Measurements from ENCODE around the gene PRG3.

Gene PRG3

DNA sequence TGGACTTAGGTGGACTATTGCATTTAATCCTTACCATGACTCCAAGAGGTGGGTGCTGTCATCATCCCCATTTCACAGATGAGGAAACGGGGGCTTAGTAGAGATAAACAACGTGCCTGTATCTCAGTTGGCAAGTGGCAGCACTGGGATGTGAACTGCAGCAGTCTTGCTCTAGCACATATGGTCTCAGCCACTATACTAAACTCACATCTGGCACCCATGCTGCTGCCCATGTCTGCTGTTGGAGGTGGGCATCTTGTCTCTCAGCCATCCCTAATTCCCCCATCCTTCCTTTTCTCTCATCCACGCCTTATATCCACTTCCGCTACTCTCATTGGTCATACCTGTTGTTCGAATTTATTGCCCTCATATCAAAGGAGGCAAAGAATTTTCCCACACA, 3.8 kb downstream of the PRG3 start:
- Histone ChIP-seq H2AFZ (ENCODE audit: low read depth, low read length, severe bottlenecking) (no peak overlapping the region), H3K9me2 (replicated peaks; ENCODE audit: insufficient read depth, low read length) (no peaks in the 10 kb centered on the region), H3K4me3 (ENCODE audit: insufficient read depth, low read length, poor library complexity, severe bottlenecking) (no peak overlapping the region), H3K9ac (ENCODE audit: low read length) (no peak overlapping the region), H3F3A (ENCODE audit: insufficient read depth) (no peaks in the 10 kb centered on the region), H4K20me1 (ENCODE audit: low read depth, low read length) (no peaks in the 10 kb centered on the region), H3K27me3 (ENCODE audit: low read length) (no peaks in the 10 kb centered on the region), H3K4me2 (ENCODE audit: low read depth, low read length, poor library complexity, severe bottlenecking) (no peak overlapping the region), H3K9me3 (ENCODE audit: insufficient read depth, low read length) (no peaks in the 10 kb centered on the region), H3K36me3 (ENCODE audit: low read length) (no peaks in the 10 kb centered on the region), H3K79me2 (ENCODE audit: insufficient read depth, low read length) (no peaks in the 10 kb centered on the region), H3K27ac (ENCODE audit: low read depth, low read length) (no peak overlapping the region)
- TF ChIP-seq, protein P1, sequence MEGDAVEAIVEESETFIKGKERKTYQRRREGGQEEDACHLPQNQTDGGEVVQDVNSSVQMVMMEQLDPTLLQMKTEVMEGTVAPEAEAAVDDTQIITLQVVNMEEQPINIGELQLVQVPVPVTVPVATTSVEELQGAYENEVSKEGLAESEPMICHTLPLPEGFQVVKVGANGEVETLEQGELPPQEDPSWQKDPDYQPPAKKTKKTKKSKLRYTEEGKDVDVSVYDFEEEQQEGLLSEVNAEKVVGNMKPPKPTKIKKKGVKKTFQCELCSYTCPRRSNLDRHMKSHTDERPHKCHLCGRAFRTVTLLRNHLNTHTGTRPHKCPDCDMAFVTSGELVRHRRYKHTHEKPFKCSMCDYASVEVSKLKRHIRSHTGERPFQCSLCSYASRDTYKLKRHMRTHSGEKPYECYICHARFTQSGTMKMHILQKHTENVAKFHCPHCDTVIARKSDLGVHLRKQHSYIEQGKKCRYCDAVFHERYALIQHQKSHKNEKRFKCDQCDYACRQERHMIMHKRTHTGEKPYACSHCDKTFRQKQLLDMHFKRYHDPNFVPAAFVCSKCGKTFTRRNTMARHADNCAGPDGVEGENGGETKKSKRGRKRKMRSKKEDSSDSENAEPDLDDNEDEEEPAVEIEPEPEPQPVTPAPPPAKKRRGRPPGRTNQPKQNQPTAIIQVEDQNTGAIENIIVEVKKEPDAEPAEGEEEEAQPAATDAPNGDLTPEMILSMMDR (IDR thresholded peaks at IDR 0.05; ENCODE audit: insufficient read depth, low read length, poor library complexity, severe bottlenecking) = no peak
- TF ChIP-seq EZH2phosphoT487 (conservative IDR thresholded peaks at IDR 0.05; ENCODE audit: low read length) = no peak

DNA sequence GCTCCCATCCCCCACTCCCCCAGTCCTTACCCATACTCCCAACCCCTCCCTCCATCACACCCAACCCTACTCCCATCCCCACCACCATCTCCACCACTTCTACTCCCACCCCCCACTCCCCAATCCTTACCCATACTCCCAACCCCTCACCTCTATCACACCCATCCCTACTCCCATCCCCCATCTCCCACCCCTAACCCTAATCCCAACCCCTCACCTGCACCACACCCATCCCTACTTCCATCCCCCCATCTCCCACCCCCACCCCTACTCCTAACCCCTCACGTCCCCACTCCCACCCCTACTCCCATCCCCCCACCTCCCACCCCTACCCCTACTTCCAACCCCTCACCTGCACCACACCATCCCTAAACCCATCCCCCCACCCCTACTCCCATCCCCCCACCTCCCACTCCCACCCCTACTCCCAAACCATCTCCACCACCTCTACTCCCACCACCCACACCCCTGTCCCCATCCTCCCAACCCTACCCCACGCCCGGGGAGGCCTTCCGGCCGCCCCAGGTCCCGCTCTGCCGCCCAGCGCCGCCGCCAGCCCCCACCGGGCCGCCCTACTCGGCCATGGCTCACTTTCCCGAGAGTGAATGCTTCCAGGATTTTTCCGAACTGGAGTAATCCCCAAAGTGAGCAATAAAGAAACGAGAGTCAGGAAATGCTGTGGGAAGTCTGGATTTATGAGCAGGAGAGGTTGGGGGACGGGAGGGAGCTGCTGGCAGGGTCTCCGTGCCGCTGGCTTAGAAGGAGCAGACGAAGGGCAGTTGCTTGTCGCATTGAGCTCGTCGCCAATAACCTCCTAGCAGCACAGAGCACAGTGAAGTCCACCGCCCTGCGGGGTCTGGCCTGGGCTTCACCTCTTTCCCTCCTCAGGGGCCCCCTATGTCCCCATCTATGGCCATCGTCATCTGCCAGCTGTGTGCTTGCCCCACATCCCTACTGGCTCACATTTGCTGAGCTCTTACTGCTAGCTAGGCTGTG, 4.6 kb downstream of the PRG3 start:
- H3K27ac ChIP-seq (ENCODE audit: low read depth, low read length) = no peak overlapping the region
- H3K4me3 ChIP-seq (ENCODE audit: insufficient read depth, low read length, poor library complexity, severe bottlenecking) = no peak overlapping the region
- no peaks in the 10 kb centered on the region for H3F3A ChIP-seq (ENCODE audit: insufficient read depth)
- no peaks in the 10 kb centered on the region for H3K27me3 ChIP-seq (ENCODE audit: low read length)
- no peak for TF ChIP-seq EZH2phosphoT487 (conservative IDR thresholded peaks at IDR 0.05; ENCODE audit: low read length)
- TF ChIP-seq, protein P1 (IDR thresholded peaks at IDR 0.05; ENCODE audit: insufficient read depth, low read length, poor library complexity, severe bottlenecking) = no peak
- H3K9me2 ChIP-seq (replicated peaks; ENCODE audit: insufficient read depth, low read length) = no peaks in the 10 kb centered on the region
- no peaks in the 10 kb centered on the region for H3K79me2 ChIP-seq (ENCODE audit: insufficient read depth, low read length)
- no peak overlapping the region for H3K4me2 ChIP-seq (ENCODE audit: low read depth, low read length, poor library complexity, severe bottlenecking)
- H3K9me3 ChIP-seq (ENCODE audit: insufficient read depth, low read length) = no peaks in the 10 kb centered on the region
- H3K36me3 ChIP-seq (ENCODE audit: low read length) = no peaks in the 10 kb centered on the region
- H4K20me1 ChIP-seq (ENCODE audit: low read depth, low read length) = no peaks in the 10 kb centered on the region
- H2AFZ ChIP-seq (ENCODE audit: low read depth, low read length, severe bottlenecking) = no peak overlapping the region
- H3K9ac ChIP-seq (ENCODE audit: low read length) = no peak overlapping the region

DNA sequence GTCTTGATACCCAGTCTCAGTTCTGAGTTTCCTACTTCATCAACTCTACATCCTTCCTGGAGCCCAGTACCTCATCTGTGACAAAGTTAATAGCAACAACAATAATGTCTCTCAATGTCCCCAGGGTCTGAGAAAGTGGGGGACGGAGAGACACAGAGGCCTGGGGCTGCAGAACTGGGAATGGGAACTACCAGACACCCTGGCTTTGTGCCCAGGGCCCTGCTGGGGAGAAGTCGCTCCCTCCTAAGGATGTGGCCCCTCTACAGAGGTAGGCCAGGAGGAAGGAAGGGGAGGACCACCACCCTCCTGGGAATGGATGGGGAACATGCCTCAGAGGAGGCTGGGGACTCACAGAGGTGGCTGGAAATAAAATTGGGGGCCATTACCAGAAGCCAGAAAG, 5.5 kb downstream of the PRG3 start:
- H3K9ac ChIP-seq (ENCODE audit: low read length) = no peak overlapping the region
- H3F3A ChIP-seq (ENCODE audit: insufficient read depth) = no peaks in the 10 kb centered on the region

More for the DNA sequence above, 5.5 kb downstream of the PRG3 start:
- H3K9me2 ChIP-seq (replicated peaks; ENCODE audit: insufficient read depth, low read length) = no peaks in the 10 kb centered on the region
- H4K20me1 ChIP-seq (ENCODE audit: low read depth, low read length) = no peaks in the 10 kb centered on the region
- no peaks in the 10 kb centered on the region for H3K27me3 ChIP-seq (ENCODE audit: low read length)
- H2AFZ ChIP-seq (ENCODE audit: low read depth, low read length, severe bottlenecking) = no peak overlapping the region
- no peak overlapping the region for H3K4me3 ChIP-seq (ENCODE audit: insufficient read depth, low read length, poor library complexity, severe bottlenecking)
- H3K4me2 ChIP-seq (ENCODE audit: low read depth, low read length, poor library complexity, severe bottlenecking) = no peak overlapping the region
- H3K9me3 ChIP-seq (ENCODE audit: insufficient read depth, low read length) = no peaks in the 10 kb centered on the region
- TF ChIP-seq, protein P1 (IDR thresholded peaks at IDR 0.05; ENCODE audit: insufficient read depth, low read length, poor library complexity, severe bottlenecking) = no peak
- no peak for TF ChIP-seq EZH2phosphoT487 (conservative IDR thresholded peaks at IDR 0.05; ENCODE audit: low read length)
- no peaks in the 10 kb centered on the region for H3K79me2 ChIP-seq (ENCODE audit: insufficient read depth, low read length)
- no peaks in the 10 kb centered on the region for H3K36me3 ChIP-seq (ENCODE audit: low read length)
- no peak overlapping the region for H3K27ac ChIP-seq (ENCODE audit: low read depth, low read length)
